Pancreas (tissue), 10 donors: ENCODE data around the gene PRKCQ. TPM values are rescaled to one million over a fixed set of nuclear protein-coding genes. Genes with fewer than 3 reads are reported as not detected.
"Not testable (repeated sequence)": the region's sequence is repeated elsewhere in the genome, so short reads cannot be mapped to it uniquely, and the experiment has no call there.

Experiments
- ATAC-seq, 4 donors: fragments of 200-7000 bp; cut with Tn5 transposase; one replicate each; pipeline versions ENCODE4 v1.8.0 to v1.9.1; 2020; ENCODE audit warnings: mild to moderate bottlenecking in 4 of 4, moderate library complexity in 4 of 4
- DNase-seq, 6 donors: peaks; one replicate each; pipeline ENCODE4 v3.0.0-alpha.2; 2020
- FAIRE-seq: peaks from 2 replicates; lab custom pipeline; 2012; peaks lifted over from hg19 to GRCh38; lab: Jason Lieb, UNC
- H3K27ac ChIP-seq, 4 donors: fragments of 200-600 bp; sonication (generic); 1 replicate in 3 of 4; 2 replicates in 1 of 4; pipeline versions ENCODE4 v1.5.0 to v1.8.0; 2020
- H3K27me3 ChIP-seq, 4 donors: fragments of 200-600 bp; one replicate each; pipeline ENCODE4 v1.8.0; 2021
- H3K36me3 ChIP-seq, 3 donors: fragments of 200-600 bp; sonication (generic) in 1 of 3; one replicate each; pipeline versions ENCODE4 v1.5.0 to v1.8.0; 2020 to 2021
- H3K4me1 ChIP-seq, 3 donors: fragments of 200-600 bp; one replicate each; pipeline ENCODE4 v1.8.0; 2021
- H3K4me3 ChIP-seq, 4 donors: fragments of 200-600 bp; sonication (generic) in 2 of 4; one replicate each; pipeline versions ENCODE4 v1.5.0 to v1.8.0; 2020 to 2021
- H3K9me3 ChIP-seq, 4 donors: fragments of 200-600 bp; one replicate each; pipeline ENCODE4 v1.8.0; 2021
- WGBS, 2 donors: extraction: QIAGEN DNeasy Blood & Tissue Kit; methylation state at CpG; one replicate each; pipeline ENCODE4 v1.1.7; 2013; 5-methylcytosine and 5-hydroxymethylcytosine counted together
- intact Hi-C, 3 donors: fragments of 100-400 bp; cut with DNase I; formaldehyde crosslinking; loops; one replicate each; pipeline versions ENCODE4 v1.11.1 to v1.14.2; 2022
- polyA plus RNA-seq, 2 donors: library from polyadenylated mRNA; stranded (reverse); fragments of 200-250 nt; gene quantifications; one replicate each; pipeline ENCODE4 v1.2.3, GENCODE V29; 2013
- total RNA-seq, 6 donors: library from RNA; stranded (reverse); fragmentation: NEBNext Ultra II Directional in 4 of 6; extraction: Animal tissue kit (Norgen Biotek cat#: 25700) in 4 of 6; gene quantifications; one replicate each; pipeline versions ENCODE4 v1.2.1 to v1.2.4, GENCODE V29; 2021 to 2023
- TF ChIP-seq, protein P1 (sequence below), 4 donors: fragments of 200-600 bp; sonication (generic) in 3 of 4; IDR thresholded peaks; one replicate each; pipeline versions ENCODE4 v1.5.0 to v1.8.0; 2021; ENCODE audit warnings: antibody characterized with exemption in 4 of 4
- donor health status: healthy with polysubstance abuse.
- donor health status: DM: no; HTN: no; CAD: no; lungs with moderate emphysema.
- donor health status: DM: no; HTN: no; CAD: no.
- donor health status: control.
- donor health status: control.
- donor health status: Bipolar disorder and iron deficiency.
- donor health status: DM: yes; HTN: yes; CAD: no.
- donor health status: DM: no; HTN: no; CAD: no.
- donor health status: DM: no; HTN: no; CAD: no.
- donor health status: DM: yes; HTN: yes; CAD: no.

Gene PRKCQ
- total and polyA plus RNA-seq, 8 donors: 1.4 to 5.2 (median 3.4) TPM

DNA sequence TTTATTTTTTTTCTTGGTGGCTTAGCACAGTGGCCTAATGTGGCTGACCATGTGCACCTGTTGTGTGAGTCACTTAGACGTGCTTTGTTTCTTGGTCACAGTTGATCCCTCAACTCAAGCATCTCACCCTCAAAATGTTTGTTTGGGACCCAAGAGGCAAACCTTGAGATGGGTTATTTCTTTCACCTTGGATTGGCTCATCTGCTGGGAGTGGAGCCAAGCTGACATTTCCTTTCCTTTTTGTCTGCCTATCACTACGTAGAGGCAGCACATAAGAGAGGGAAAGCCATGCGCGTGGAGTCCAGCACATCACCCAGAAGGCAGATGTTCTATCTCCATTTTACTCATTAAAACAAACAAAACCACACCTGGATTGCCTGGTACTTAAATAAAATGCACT is 6.4 kb upstream of the PRKCQ start:
- H3K9me3 ChIP-seq: no peaks in the 10 kb centered on the region
- H3K4me1 ChIP-seq: no peaks in the 10 kb centered on the region
- ATAC-seq (no peak), FAIRE-seq (no peak), DNase-seq (no peak)
- no peak overlapping the region for H3K27ac ChIP-seq
- no peak overlapping the region for H3K4me3 ChIP-seq
- TF ChIP-seq, protein P1, sequence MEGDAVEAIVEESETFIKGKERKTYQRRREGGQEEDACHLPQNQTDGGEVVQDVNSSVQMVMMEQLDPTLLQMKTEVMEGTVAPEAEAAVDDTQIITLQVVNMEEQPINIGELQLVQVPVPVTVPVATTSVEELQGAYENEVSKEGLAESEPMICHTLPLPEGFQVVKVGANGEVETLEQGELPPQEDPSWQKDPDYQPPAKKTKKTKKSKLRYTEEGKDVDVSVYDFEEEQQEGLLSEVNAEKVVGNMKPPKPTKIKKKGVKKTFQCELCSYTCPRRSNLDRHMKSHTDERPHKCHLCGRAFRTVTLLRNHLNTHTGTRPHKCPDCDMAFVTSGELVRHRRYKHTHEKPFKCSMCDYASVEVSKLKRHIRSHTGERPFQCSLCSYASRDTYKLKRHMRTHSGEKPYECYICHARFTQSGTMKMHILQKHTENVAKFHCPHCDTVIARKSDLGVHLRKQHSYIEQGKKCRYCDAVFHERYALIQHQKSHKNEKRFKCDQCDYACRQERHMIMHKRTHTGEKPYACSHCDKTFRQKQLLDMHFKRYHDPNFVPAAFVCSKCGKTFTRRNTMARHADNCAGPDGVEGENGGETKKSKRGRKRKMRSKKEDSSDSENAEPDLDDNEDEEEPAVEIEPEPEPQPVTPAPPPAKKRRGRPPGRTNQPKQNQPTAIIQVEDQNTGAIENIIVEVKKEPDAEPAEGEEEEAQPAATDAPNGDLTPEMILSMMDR (IDR thresholded peaks at IDR 0.05): no peak
- intact Hi-C loops: no loop called here
- H3K36me3 ChIP-seq: no peaks in the 10 kb centered on the region
- whole genome bisulfite sequencing, 2 donors: 81 to 89% methylated on average over 4 of the region's 4 CpGs
- no peaks in the 10 kb centered on the region for H3K27me3 ChIP-seq

DNA sequence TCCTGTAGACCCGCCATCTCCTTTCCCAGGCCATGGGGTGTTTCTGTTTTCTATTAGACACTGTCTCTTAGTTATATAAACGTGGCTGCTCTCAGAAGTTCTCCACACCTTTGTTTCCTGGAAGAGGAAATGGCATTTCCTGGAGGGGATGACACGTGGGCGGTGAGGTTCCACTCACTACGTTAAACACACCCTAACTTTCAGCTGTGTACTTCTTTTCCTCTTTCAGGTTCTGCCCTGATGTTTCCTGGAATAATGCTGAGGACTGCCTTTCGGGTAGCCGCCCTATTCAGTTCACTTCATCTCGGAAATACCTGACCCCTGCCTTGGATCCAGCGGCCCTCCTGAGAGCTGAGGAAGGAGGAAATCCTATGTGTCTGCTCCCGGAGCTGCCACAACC is 3.4 kb upstream of the PRKCQ start:
- ATAC-seq: no peak
- FAIRE-seq: no peak
- WGBS, 2 donors: 88 to 90% methylated on average over 10 of the region's 10 CpGs
- Histone ChIP-seq H3K27me3 (no peaks in the 10 kb centered on the region), H3K27ac (no peak overlapping the region), H3K9me3 (no peaks in the 10 kb centered on the region), H3K4me3 (no peak overlapping the region), H3K36me3 (no peaks in the 10 kb centered on the region), H3K4me1 (no peaks in the 10 kb centered on the region)
- intact Hi-C loops: no loop called here
- no peak for DNase-seq
- TF ChIP-seq, protein P1 (IDR thresholded peaks at IDR 0.05): no peak

DNA sequence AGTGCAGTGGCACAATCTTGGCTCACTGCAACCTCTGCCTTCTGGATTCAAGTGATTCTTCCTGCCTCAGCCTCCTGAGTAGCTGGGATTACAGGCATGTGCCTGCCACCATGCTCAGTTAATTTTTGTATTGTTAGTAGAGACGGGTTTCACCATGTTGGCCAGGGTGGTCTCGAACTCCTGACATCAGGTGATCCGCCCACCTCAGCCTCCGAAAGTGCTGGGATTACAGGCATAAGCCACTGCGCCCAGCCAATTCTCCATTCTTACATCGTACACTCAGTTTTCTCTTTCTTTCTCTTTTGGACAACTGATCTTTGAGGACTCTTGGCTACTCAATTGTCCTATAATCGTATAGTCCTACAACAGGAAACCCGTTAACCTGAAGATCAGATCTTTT is 2.8 kb upstream of the PRKCQ start:
- not testable (repeated sequence) for FAIRE-seq

DNA sequence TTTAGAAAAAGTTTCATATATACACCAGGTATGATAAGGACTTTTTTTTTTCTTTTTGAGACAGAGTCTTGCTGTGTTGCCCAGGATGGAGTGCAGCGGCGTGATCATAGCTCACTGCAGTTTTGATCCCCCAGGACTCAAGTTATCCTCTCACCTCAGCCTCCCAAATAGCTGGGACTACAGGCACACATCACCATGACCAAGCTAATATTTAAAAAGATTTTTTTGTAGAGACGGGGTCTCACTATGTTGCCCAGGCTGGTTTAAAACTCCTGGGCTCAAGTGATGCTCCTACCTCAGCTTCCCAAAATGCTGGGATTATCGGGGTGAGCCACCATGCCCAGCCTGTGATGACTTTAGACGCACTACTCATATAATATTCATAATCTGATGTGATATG is 2.2 kb upstream of the PRKCQ start:
- WGBS, 2 donors: 94 to 97% methylated on average over 5 of the region's 5 CpGs
- Histone ChIP-seq H3K4me3 (no peak overlapping the region), H3K9me3 (no peaks in the 10 kb centered on the region), H3K27me3 (no peaks in the 10 kb centered on the region), H3K27ac (no peak overlapping the region), H3K36me3 (no peaks in the 10 kb centered on the region), H3K4me1 (no peaks in the 10 kb centered on the region)
- DNase-seq (no peak), ATAC-seq (no peak), FAIRE-seq (no peak)
- intact Hi-C loops: no loop called here
- TF ChIP-seq, protein P1 (IDR thresholded peaks at IDR 0.05): no peak

More for the DNA sequence above, 2.8 kb upstream of the PRKCQ start:
- H3K4me3 ChIP-seq, H3K9me3 ChIP-seq, intact Hi-C loops, H3K27me3 ChIP-seq, H3K4me1 ChIP-seq, DNase-seq, ATAC-seq, H3K36me3 ChIP-seq, H3K27ac ChIP-seq: not testable (repeated sequence)
- WGBS, 2 donors: 96 to 97% methylated on average over 8 of the region's 8 CpGs

DNA sequence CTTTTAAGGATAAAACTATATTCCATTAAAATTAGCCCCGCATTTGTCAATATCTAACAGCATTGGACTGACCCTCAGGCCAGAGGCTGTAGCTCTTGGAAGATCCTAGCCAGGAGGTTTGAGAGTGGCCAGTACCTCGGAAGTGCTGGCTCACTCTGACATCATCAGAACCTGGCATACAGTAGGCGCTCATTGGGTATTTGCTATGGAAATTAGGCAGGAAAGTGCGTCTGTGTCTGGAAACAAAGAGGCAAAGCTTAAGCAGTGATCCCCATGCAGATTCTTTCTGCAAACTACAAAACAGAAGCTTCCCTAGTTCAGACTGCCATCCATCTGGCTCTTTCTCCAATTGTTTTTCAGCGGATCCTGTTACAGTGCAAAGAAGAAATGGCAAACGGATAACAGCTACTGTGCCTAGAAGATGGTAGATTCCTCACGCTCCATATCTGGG is 1.7 kb upstream of the PRKCQ start:
- intact Hi-C loops: no loop called here
- TF ChIP-seq, protein P1 (IDR thresholded peaks at IDR 0.05): no peak
- FAIRE-seq (no peak), ATAC-seq (no peak), DNase-seq (no peak)
- Histone ChIP-seq H3K27ac (no peak overlapping the region), H3K27me3 (no peaks in the 10 kb centered on the region), H3K9me3 (no peaks in the 10 kb centered on the region), H3K36me3 (no peaks in the 10 kb centered on the region), H3K4me3 (no peak overlapping the region), H3K4me1 (no peaks in the 10 kb centered on the region)
- WGBS, 2 donors: 86 to 90% methylated on average over 7 of the region's 7 CpGs

DNA sequence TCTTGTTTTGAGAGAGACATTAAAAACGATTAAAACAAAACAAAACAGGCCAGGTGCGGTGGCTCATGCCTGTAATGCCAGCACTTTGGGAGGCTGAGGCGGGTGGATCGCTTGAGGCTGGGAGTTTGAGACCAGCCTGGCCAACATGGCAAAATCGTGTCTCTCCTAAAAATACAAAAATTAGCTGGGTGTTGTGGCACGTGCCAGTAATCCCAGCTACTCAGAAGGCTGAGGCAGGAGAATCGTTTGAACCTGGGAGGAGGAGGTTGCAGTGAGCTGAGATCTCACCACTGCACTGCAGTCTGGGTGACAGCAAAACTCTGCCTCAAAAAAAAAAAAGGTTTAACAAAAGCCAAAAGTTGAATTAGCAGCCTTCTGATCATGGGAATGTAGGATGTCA is 1.1 kb upstream of the PRKCQ start:
- H3K27me3 ChIP-seq, H3K36me3 ChIP-seq, ATAC-seq, intact Hi-C loops, H3K4me1 ChIP-seq, H3K9me3 ChIP-seq, DNase-seq, FAIRE-seq: not testable (repeated sequence)
- peak overlapping the region in 1 of 4 donors; percentile 87 for H3K27ac ChIP-seq
- peak overlapping the region in 3 of 4 donors; percentile 65 to 72 (median 68) for H3K4me3 ChIP-seq
- WGBS, 2 donors: 26 to 34% methylated on average over 7 of the region's 7 CpGs
